Ramos (cell line): ENCODE measurements around the gene SH3RF3.

ENCODE experiments used
- in situ Hi-C: fragments of 300-500 bp; cut with MboI; formaldehyde crosslinking; loops from one replicate; pipeline ENCODE4 v1.14.3; 2022; ENCODE audit warnings: low sequenced_read_pairs; ENCODE audit not compliant: unreplicated experiment

Gene SH3RF3

DNA sequence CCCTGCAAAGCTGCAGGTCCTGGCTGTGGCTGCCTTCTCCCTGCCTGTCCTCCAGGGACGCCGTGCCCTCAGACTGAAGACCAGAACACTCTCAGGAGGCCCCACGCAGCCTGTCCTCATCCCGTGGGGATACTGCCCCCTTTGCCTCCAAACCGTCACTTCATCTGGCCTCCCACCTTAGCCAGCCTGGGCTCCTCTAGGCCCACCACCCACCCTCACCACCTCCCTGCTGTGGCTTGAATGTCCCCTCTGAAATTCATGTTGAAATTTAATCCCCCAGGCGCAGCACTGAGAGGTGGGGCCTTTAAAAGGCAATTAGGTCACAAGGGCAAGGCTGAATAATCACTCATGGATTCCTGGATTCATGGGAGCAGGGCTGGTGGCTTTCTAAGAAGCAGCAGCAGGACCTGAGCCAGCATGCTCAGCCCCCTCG lies 286.6 kb downstream of the SH3RF3 start:
- in situ Hi-C loops: no loop called here

DNA sequence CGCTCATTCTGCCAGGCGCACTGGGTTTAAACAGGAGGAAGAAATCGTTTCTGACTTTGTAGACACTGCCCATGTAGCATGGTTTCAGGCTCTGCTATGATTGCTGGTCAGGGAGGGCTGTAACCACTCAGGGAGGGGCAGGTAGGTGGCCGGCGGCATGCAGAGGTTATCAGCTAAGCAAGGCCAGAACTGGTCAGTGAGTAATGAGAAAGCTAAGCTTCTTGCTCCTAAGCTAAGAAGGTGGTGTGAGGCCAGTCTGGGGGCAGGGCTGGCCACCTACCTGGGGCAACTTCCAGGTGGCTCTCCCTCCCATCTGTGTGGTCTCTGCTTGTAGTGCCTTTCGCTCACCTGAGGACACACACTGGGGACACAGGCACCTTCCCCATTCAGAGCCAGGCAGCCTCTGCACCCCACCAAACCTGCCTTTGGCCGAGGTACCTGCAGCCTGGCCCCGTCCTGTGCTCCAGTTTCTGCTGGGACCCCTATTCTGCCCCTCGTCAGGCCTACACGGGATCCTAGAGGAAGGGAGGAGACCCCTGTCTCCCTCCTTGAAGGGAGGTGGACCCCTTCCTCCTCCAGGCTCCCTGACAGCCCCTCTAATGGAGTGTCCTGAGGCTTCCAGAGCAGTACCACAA lies 288.8 kb downstream of the SH3RF3 start:
- in situ Hi-C loops: no loop called here

DNA sequence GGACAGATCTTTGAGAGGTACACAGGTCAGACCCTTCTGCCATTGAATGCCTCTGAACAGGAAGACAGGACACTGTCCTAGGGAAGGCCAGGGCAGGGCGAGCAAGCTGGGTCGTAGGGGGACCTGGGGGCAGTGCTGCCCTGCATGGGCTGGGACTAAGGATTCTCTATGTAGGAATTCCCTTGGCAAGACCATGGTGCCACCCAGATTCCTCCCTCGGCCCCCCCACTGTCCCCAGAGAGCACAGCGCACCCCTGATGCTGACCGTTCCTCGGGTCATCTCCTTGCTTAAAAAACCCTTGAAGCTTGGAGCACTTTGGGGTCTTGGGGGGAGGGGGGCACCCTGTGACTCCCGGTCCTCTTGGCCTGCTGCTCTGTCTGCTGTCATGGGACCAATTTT lies 289.7 kb downstream of the SH3RF3 start:
- in situ Hi-C loops: no loop called here

DNA sequence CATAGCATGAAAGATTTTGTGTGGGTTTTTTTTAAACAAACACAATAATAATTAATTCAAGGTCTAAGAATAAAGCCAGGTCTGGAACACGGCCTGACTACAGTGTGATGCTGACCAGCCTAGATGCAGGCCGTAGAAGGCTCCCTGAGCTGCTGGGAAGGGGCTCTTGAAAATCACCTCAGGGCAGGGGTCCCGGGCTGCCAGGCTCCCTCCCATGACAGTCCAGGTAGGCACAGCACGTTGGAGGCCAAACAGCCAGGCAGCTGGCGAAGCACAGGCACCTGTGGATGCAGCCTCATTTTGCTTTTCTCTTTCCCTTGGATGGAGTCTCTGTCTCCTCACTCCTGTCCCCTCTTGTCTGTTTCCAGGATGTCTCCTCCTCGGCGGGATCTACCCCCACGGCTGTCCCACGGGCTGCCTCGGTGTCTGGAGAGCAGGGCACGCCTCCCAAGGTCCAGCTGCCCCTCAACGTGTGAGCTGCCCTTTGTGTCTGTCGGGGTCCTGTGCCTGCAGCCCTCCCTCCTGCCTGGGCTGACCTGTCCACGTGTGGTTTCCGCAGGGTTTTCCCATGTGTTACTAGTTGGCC lies 290.3 kb downstream of the SH3RF3 start:
- in situ Hi-C loops: no loop called here

DNA sequence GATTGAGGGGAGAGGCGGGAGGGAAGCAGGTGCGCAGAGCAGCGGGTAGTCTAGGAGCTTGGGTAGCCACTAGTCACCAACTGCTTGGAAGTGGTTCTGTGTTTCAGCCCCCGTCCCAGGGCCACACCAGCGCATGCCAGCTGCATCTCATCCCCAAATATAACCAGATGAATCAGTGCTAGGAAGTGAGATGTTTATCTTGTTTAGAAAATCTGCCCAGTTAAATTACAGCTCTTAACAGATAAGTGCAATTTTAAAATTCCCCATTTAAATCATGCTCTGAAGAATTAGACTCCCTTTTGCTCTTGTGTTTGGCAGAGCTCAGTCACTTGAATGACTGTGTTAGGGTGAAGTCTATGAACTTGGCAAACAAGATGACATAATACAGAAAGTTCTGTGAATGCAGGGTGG lies 291.0 kb downstream of the SH3RF3 start:
- in situ Hi-C loops: no loop called here

DNA sequence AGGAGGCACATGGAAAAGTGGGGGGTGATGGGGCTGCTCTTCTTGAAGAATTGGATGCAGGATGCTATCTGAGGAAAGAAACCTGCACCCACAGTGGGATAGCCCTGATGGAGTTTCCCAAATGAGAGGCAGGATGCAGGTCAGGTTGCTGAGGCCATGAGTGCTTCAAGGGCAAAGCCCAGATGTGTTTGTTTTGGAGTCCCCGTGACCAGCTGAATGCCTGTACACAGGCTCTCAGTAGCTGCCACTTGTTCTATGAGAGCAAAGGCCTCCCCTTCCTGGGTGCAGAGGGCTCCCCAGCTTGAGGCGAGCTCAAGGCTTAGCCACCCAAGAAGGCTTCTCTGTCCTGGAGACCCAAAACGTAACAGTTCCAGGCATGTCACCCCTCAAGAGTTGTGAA lies 292.1 kb downstream of the SH3RF3 start:
- in situ Hi-C loops: no loop called here

DNA sequence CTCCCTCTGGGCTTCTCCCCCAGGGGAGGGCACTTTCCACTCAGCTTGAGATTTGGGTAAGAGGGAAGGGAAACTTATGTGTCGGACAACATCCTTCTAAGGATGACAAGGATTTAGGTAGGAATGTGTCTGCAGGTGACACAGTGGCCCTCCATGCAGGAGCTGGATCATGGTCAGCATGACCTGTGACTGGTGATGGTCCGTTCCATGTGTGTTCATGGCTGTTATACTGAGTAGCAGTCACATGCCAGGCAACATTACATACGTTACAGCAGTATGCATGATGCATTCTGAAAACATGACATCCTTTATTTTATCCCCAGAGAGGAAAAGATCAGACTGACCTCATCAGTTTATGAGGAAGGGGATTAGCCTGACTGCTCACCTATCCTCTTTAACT lies 292.6 kb downstream of the SH3RF3 start:
- in situ Hi-C loops: no loop called here

DNA sequence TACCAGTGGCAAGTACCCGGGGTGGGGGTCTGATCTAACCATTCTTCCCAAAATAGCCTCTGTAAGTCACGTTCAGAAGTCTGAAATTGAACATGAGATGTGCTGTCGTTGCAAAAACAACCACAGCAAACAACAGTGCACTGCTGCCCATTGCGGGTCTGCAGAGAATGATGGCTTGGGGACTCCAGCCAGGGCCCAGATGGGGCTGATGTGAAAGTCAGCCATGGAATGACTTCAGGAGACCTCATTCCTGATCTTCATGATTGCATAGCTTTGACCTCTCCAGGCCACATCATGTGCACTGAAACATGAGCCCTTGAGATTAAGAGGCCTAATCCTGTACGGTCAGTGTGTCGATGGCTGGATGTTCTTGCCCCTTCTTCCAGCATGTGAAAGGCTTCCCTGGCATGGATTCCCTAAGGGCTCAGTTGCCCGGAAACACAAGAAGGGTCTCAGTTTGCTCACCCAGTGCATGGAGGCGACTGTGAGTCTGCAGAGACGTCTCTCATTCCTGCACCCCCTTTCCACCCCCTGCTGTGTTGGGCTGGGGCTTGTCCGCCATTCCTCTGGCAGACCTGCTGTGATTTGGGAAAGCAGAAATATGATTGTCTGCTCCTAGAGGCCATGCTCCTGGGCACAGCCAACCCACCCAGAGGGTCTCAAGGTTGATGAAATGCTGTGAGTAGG lies 293.2 kb downstream of the SH3RF3 start:
- in situ Hi-C loops: no loop called here

DNA sequence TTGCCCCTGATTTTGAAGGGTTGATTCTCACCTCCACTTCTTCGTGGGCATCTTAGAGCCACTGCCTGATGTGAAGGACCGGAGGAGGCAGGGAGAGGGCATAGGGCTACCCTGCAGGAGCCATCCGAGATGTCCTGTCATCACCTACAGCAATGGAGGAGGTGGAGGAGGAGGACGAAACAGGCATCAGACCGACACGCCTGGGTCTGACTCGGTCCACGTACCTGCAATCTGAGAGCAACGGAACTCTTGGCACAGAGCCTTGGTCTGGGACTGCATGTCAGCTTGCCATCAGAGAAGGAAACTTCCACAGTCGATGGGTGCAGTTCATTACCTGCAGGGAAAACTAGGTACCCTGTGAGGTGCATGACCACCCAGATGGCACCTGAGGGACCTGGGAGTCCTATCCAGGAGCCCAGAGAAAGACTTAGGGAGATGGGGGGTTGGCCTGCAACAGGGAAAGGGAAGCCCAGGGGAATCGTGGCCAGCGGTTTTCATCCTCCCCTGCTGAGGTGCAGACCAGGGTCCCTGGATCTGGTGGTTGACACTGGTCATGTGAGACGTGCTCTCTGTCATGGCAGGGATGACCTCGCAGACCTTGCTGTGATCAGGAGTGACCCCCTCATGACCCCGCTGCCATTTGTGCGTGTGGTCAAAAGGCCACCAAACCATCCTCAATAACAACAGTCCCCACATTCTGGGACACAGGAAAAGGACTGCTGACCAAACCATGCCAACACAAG lies 293.9 kb downstream of the SH3RF3 start:
- in situ Hi-C loops: no loop called here

DNA sequence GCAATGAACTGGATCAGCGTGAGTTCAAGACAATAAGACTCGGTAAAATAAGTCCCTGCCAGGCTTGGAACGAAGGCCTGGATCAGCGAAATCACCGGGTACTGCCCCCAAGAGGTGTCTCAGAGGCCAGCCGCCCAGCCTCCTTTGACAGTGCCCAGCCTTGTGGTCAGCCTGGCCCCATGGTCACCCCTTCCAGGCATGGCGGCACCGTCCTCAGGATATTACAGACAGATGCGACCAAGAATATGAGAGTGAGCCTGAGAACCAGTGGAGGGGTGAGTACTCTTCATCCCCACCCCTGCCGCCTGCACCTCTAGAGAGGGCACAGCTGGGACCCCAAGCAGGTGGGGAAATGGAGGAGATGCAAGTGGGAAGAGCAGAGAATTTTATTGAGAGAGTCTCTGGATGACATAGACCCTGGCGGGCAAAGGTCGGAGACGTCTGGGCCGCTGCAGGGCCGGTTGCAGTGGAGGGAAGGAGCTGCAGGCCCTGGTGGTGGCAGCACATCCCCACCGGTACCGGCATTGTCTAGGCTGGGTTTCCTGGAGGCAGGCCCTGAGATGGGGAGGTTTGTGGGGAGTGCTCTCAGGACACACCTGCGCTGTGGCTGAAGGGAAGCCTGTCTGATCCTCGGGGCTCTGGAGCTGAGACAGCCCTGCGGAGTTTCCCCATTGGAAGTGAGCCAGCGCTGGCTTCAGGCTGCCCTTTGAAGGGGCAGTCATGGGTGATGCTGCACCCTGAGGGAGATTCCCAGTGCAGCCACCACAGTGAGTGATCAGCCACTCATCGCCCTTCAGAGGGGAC lies 294.8 kb downstream of the SH3RF3 start:
- in situ Hi-C loops: no loop called here

DNA sequence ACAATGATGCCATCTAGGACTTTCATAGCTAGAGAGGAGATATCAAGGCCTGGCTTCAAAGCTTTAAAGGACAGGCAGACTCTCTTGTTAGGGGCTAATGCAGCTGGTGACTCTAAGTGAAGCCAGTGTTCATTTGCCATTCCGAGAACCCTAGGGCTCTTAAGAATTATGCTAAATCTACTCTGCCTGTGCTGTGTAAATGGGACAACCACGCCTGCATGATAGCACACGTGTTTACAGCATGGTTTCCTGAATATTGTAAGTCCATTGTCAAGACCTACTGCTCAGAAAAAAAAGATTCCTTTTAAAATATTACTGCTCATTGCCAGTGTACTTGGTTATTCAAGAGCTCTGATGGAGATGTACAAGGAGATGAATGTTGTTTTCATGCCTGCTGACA lies 296.4 kb downstream of the SH3RF3 start:
- in situ Hi-C loops: no loop called here

DNA sequence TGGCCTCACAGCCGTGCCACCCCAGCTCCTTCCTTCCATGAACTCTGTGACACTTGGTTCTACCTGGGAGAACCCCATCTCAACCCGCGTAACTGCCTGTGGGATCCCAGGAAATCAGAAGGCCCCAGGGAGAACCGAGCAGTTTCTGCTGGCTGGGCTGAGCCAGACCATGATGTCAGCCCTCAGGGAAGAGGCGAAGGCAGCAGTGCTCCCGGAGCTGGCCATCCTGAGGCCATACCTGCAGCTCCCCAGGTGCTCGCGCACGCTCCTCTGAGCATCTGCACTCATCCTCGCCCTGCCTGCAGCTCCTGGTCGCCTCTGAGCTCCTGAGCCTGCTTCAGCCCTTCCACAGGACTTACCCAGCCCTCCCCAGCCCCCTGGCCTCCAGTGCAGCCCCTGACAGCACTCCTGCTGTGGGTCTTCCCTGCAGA lies 298.7 kb downstream of the SH3RF3 start:
- in situ Hi-C loops: no loop called here

DNA sequence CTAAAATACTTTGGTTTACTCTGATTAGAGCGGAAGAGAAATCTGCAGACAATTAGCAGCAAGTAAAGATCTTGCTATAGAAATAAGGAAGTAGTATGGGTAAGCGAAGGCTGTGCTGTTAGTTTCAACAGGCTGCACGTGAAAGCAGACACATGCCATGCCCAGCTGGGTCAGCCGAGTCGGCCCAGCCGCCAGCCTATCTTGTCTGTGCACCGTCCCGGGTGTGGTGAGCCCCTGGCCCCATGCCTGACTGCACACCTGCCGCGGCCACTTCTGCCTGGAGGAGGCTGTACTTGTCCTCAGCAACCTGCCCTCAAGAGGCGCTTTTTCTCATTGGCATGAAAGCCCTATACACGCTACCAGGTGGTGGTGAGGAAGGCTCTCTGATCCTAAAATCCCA lies 299.3 kb downstream of the SH3RF3 start:
- in situ Hi-C loops: no loop called here

DNA sequence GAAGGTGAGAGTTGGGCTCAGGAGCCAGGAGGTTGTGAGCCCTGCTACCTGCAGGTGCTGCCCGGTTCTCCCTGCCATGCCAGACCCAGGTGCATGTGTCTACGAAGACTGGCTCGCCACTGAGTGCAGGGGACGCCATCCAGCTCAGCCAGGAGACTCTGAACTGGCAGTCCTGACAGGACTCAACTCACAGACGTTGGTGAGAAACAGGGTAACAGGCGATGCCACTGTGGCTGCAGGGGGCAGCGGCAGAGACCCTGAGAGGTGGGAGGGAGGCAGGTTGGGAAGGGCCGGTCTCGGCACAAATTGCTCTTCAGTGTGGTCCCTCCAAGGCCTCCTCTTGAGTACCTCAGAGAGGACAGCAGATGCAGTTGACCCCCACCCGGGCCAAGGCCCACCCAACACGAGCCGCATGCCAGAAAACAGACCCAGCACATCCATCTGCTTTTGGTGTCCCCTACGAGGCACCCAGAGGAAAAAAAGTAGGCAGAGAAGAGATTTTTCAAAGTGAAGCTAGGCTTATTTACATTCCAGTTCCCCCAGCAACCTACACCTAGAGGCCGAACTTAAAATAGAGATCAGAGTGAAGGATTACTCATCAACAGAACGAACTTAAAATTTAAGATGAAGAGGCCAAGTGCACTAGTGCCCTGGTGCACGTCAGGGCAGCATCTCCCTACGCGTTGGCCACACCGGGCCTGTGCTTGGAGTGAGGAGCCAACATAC lies 300.0 kb downstream of the SH3RF3 start:
- in situ Hi-C loops: no loop called here

DNA sequence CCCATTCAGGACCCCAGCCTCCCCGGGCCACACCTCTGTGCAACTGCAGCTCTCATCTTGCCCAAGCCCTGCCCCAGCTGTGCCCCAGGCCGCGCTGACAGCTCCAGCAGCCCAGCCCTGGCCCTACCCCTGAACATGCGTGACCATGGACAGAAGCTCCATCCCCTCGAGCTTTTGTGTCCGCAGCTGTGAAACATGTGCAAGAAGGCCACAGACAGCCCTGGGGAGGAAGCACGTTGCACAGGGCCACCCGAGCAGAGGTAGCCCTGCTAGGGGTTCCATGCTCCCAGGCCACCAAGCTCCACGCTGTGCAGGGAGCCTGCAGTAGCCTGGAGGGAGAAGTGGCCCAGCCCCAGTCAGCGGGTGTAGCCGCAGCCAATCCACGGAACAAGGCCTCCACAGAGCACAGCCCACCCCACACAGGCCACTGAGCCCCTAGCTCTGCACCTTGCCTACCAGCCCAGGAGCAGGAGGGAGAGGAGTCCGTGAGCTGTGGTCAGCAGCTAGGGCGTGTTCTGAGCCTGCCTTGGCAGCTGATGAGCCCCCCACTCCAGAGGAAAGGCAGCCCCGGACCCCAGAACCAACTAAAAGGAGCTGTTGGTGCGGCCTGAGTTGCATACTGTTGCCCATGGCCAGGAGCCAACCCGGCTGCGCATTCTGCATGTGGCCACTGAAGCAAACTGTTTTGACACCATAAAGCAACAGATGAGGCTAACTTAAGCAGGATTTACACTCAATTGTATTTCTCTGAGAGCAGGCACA lies 300.7 kb downstream of the SH3RF3 start:
- in situ Hi-C loops: no loop called here

DNA sequence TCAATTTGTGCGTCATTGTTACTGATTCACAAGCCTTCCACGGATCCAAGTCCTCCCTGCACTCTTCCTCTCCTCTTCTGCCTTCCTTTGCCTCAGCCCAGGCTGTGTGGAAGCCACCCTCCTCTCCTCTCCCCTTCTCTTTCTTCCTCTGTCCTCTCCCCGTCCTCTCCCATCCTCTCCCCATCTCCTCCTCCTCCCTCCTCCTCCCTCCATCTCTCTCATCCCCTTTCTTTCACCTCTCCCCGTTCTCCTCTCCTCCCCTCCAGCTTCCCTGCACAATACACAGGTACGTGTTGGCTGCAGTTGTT lies 301.3 kb downstream of the SH3RF3 start:
- in situ Hi-C loops: no loop called here

DNA sequence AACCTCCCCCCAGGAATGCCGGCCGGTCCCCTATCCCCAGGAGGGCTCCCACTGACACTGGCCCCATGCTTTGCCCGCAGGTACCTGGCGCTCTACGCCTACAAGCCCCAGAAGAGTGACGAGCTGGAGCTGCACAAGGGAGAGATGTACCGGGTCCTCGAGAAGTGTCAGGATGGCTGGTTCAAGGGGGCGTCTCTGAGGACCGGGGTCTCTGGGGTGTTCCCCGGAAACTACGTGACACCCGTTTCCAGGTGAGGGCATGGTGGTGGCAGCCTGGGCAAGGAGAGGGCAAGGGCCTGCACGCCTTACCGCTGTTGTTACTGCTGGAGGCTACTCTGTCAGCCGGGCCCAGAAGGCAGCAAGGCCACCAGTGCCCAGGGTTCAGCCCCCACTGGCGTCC lies 303.4 kb downstream of the SH3RF3 start:
- in situ Hi-C loops: no loop called here

DNA sequence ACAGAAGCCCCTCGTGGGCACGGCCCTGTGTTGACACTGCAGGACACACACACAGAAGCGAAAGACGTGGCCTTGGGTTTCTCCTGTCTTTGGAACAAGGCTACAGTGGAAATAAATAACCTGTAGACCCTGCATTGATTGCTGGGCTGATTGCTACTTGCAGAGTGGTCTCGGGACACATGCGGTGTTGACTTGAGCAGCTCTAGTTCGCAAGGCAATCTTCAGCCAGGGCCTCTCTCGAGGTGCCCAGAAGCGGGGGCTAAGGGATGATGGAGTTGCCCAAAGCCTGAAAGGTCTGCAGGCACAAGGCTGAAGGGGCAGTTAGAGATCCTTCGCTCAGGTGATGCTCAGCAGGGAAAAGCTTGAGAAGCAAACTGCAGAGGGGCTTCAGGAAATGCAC lies 304.5 kb downstream of the SH3RF3 start:
- in situ Hi-C loops: no loop called here

DNA sequence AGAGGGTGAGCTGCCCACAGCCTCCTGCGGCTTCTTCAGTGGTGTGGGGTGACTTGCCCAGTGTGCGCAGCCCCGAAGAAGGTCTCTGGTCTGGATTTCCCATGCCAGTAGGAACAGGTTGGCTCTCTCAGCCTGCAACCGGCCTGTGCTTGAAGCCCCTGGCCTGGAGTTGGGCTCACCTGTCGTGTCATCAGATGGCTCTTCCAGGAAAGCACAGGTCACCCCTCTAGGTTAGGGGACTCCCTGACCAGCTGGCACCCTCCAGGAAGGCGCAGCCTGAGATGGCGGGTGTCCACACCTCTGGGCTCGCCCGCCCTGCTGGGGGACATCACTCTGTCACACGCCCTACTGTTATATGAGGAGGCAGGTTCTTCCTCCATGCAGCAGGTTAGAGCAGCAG lies 304.9 kb downstream of the SH3RF3 start:
- in situ Hi-C loops: no loop called here
